Measurements from ENCODE around the gene KIF26A.

The KIF26A gene

GRCh38 chr14:104108570-104109541 lies 29.5 kb upstream of the KIF26A start:
- Histone ChIP-seq H4K20me1 (peaks cover 0 to 7% (median 0%) of the 10 kb centered on the region in 11 experiments; a peak in 4 of 22 replicates), H3K9ac (no peak overlapping the region), H3K36me3 (no peaks in the 10 kb centered on the region), H3K4me3 (no peak overlapping the region), H3K4me1 (peaks cover 13 to 48% (median 39%) of the 10 kb centered on the region in 10 experiments; a peak in 19 of 20 replicates), H3K4me2 (no peak overlapping the region), H3K9me3 (replicated peaks in 1 of 11) (no peaks in the 10 kb centered on the region), H3K27ac (no peak overlapping the region), H3K27me3 (peaks cover 0 to 9% (median 3%) of the 10 kb centered on the region in 11 experiments; a peak in 13 of 22 replicates)
- no peak for TF ChIP-seq Cebpa-rat (IDR thresholded peaks at IDR 0.05)

GRCh38 chr14:104109731-104110361 lies 28.5 kb upstream of the KIF26A start:
- Histone ChIP-seq H4K20me1 (peaks cover 0 to 17% (median 0%) of the 10 kb centered on the region in 11 experiments; a peak in 5 of 22 replicates), H3K4me2 (peak overlapping the region in 4 of 11 experiments; percentile 42 to 63 (median 60); a peak in 7 of 22 replicates), H3K9ac (no peak overlapping the region), H3K27ac (no peak overlapping the region), H3K4me1 (peaks cover 3 to 38% (median 29%) of the 10 kb centered on the region in 10 experiments; a peak in 19 of 20 replicates), H3K4me3 (no peak overlapping the region), H3K9me3 (replicated peaks in 1 of 11) (no peaks in the 10 kb centered on the region), H3K36me3 (no peaks in the 10 kb centered on the region), H3K27me3 (peaks cover 9 to 15% (median 13%) of the 10 kb centered on the region in 11 experiments)
- TF ChIP-seq Cebpa-rat (IDR thresholded peaks at IDR 0.05): no peak

DNA sequence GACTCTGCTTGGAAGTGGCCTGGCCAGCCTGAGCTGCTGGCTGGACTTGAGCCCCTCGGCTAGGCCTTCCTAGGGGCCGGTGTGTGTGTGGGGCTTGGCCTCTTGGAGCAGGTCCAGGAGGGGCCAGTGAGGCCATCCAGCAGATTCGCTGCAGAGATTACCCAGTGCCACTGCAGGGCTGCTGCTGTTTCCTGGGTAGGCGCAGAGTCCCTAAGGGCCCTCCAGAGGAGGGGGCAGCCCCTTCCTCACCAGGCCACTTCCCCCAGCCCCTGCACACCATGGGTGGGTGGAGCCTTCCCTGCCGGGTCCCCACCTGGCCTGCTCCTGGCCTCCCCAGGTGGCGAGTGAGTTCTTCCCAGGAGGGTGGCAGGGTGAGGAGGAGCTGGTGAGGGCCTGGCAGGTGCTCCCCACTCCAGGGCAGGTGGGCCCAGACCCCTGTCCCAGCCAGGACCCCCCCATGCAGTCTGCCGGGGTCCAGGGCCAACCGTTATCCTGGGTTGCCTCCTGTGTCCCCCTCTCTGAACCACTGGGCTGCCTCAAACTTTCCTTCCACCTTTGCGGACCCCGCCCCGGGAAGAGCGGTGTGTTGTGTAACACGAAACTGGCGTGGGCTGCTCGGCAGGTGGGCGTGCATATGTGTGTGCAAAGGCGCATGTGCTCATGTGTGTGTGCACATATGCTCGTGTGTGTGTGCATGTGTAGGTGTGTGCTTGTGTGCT lies 27.7 kb upstream of the KIF26A start:
- H3K27me3 ChIP-seq: peaks cover 17 to 23% (median 20%) of the 10 kb centered on the region in 11 experiments
- no peaks in the 10 kb centered on the region for H3K9me3 ChIP-seq (replicated peaks in 1 of 11)
- no peak overlapping the region for H3K4me3 ChIP-seq
- peaks cover 0 to 23% (median 5%) of the 10 kb centered on the region in 11 experiments; a peak in 5 of 22 replicates for H4K20me1 ChIP-seq
- H3K4me1 ChIP-seq: peaks cover 0 to 30% (median 21%) of the 10 kb centered on the region in 10 experiments; a peak in 15 of 20 replicates
- H3K9ac ChIP-seq: no peak overlapping the region
- peak overlapping the region in 8 of 11 experiments; percentile 15 to 63 (median 48); a peak in 12 of 22 replicates for H3K4me2 ChIP-seq
- no peak for TF ChIP-seq Cebpa-rat (IDR thresholded peaks at IDR 0.05)
- H3K36me3 ChIP-seq: no peaks in the 10 kb centered on the region
- no peak overlapping the region for H3K27ac ChIP-seq

DNA sequence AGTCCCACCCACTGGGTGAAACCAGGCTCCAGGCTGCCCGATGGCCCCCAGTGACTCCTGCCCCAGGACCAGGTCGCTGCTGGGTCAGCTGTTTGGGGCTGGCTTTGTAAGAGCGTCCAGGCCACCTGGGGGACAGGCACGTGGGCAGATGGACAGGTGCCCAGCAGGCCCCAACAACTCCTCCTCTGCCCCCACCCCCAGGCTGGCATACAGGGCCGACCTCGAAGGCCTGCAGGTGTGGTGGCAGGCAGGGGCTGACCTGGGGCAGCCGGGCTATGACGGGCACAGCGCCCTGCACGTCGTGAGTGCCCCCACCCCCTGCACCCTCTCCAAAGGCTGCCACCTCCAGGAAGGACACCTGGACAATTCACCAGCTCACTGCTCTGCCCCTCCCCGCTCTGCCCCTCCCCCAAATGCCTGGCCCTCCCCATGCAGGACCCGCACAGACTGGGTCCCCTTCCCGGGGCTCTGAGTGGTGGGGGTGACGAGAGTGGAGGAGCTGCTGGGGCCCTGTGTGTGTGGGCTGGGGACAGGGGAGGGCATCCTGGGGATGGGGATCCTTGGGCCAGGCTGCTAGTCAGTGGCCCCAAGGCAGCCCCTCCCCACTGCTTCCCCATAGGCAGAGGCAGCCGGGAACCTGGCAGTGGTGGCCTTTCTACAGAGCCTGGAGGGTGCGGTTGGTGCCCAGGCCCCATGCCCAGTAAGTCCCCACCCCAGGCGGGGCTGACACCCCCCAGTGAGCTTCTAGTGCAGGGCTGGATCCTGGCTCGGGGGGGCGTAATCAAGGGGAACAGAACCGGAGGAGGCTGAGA lies 26.9 kb upstream of the KIF26A start:
- H3K27ac ChIP-seq: no peak overlapping the region
- no peak overlapping the region for H3K4me3 ChIP-seq
- H3K4me1 ChIP-seq: peaks cover under 1 to 31% (median 22%) of the 10 kb centered on the region in 10 experiments; a peak in 18 of 20 replicates
- H3K9ac ChIP-seq: no peak overlapping the region
- TF ChIP-seq Cebpa-rat (IDR thresholded peaks at IDR 0.05): no peak
- H3K27me3 ChIP-seq: peaks cover 25 to 32% (median 29%) of the 10 kb centered on the region in 11 experiments
- H4K20me1 ChIP-seq: peaks cover 0 to 32% (median 5%) of the 10 kb centered on the region in 11 experiments; a peak in 7 of 22 replicates
- H3K4me2 ChIP-seq: no peak overlapping the region
- H3K36me3 ChIP-seq: no peaks in the 10 kb centered on the region
- no peaks in the 10 kb centered on the region for H3K9me3 ChIP-seq (replicated peaks in 1 of 11)

GRCh38 chr14:104112113-104112505 lies 26.3 kb upstream of the KIF26A start:
- Histone ChIP-seq H3K9ac (no peak overlapping the region), H3K4me1 (peaks cover 6 to 36% (median 27%) of the 10 kb centered on the region in 10 experiments; a peak in 19 of 20 replicates), H3K27ac (no peak overlapping the region), H4K20me1 (peaks cover 0 to 38% (median 7%) of the 10 kb centered on the region in 11 experiments; a peak in 8 of 22 replicates), H3K36me3 (no peaks in the 10 kb centered on the region), H3K9me3 (replicated peaks in 1 of 11) (0 out of 22 replicates have a peak, but pooled peaks cover 0 to 2% (median 0%) of the 10 kb centered on the region in 11 experiments), H3K4me3 (no peak overlapping the region), H3K27me3 (peaks cover 31 to 38% (median 35%) of the 10 kb centered on the region in 11 experiments), H3K4me2 (no peak overlapping the region)
- TF ChIP-seq Cebpa-rat (IDR thresholded peaks at IDR 0.05): no peak

- Histone ChIP-seq H3K4me1 (peaks cover 9 to 34% (median 26%) of the 10 kb centered on the region in 10 experiments; a peak in 19 of 20 replicates), H3K9me3 (replicated peaks in 1 of 11) (peaks cover 0 to 6% (median 0%) of the 10 kb centered on the region in 11 experiments; a peak in 1 of 22 replicates), H3K36me3 (no peaks in the 10 kb centered on the region), H3K27me3 (peaks cover 39 to 46% (median 42%) of the 10 kb centered on the region in 11 experiments), H4K20me1 (peaks cover 0 to 46% (median 7%) of the 10 kb centered on the region in 11 experiments; a peak in 9 of 22 replicates), H3K27ac (no peak overlapping the region), H3K4me3 (no peak overlapping the region), H3K4me2 (no peak overlapping the region), H3K9ac (no peak overlapping the region)
- no peak for TF ChIP-seq Cebpa-rat (IDR thresholded peaks at IDR 0.05)
These were observed 25.5 kb upstream of the KIF26A start for GRCh38 chr14:104112609-104113571.
